ENCODE results near the gene AAK1.

DNA sequence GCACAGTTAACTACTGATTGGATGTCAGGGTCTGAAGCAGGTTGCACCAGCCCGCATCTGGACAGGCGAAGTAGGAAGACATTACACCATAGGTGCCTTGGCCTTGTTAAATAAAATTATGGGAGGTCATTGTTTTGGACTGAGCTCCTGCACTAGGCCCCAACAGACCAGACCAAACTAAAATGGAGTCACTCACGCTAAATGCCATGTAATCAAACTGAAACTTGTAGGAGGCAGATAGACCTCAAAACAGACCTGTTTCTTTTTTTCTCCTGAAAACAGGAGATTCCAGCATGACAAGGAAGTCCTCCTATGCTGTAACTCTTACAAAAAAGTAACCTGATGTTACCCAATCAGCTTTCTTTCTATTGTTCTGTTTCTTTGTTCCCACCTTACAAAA lies 190.9 kb downstream of the AAK1 start:
- TF ChIP-seq, protein P1, sequence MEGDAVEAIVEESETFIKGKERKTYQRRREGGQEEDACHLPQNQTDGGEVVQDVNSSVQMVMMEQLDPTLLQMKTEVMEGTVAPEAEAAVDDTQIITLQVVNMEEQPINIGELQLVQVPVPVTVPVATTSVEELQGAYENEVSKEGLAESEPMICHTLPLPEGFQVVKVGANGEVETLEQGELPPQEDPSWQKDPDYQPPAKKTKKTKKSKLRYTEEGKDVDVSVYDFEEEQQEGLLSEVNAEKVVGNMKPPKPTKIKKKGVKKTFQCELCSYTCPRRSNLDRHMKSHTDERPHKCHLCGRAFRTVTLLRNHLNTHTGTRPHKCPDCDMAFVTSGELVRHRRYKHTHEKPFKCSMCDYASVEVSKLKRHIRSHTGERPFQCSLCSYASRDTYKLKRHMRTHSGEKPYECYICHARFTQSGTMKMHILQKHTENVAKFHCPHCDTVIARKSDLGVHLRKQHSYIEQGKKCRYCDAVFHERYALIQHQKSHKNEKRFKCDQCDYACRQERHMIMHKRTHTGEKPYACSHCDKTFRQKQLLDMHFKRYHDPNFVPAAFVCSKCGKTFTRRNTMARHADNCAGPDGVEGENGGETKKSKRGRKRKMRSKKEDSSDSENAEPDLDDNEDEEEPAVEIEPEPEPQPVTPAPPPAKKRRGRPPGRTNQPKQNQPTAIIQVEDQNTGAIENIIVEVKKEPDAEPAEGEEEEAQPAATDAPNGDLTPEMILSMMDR (IDR thresholded peaks at IDR 0.05; ENCODE audit: insufficient read depth, low read depth, low read length) = no peak
- TF ChIP-seq EZH2 (IDR thresholded peaks at IDR 0.05; ENCODE audit: insufficient read depth, low read length) = no peak

All from astrocyte (in vitro differentiated cells and primary cell).